Measurements from ENCODE around the gene SLC6A18.

SLC6A18 gene

DNA sequence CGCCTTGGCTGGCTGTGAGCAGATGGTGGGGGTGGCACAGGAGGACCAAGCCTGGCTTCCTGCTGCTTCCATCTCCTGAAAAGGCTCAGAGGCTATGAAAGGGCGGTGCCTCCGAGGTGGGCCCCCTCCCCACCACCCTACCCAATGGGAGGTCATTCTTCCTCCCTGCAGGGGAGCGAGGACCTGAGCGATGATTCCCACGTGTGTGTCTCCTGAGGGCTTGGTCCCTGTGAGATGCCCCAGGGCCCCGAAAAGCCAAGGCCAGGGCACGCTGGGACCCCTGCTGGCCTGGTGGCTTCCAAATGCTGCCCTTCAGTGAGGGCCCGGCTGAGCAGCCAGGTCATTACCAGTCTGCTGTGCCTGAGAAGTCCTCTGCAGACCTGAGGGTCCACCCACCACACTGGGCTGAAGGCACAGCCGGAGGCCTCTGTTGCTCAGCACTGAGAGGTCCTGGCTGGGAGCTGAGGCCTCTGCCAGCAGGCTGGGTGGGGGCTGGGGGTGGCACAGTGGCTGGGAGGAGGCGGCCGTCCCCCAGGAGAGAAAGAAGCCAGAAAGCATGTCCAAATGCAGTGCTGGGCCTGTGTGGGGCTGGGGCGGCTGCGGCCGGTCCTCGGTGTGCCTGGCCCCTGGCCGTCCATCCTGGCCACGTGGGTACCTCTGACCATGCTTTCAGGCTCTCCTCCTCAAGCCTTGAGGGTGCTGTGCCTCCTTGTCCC, 37.8 kb upstream of the SLC6A18 start:
- no peak for DNase-seq

DNA sequence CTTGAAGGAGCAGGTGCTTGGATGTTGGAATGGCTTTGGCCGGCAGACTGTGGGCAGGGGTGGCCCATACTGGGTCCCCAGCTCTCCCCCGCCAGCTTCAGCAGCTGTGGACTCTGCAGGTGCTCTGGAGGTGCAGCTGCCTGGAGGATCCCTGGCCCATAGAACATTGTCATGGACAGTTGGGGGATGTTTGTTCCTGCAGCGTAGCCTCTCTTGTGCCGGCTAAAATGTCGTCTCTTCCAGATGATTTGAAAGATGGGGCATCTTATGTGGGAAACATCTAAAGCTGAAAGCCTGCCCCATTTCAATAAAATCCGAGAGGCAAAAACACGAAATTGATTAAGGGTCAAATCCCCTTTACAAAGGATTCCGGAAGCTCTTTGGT, 37.2 kb upstream of the SLC6A18 start:
- DNase-seq, result no peak

DNA sequence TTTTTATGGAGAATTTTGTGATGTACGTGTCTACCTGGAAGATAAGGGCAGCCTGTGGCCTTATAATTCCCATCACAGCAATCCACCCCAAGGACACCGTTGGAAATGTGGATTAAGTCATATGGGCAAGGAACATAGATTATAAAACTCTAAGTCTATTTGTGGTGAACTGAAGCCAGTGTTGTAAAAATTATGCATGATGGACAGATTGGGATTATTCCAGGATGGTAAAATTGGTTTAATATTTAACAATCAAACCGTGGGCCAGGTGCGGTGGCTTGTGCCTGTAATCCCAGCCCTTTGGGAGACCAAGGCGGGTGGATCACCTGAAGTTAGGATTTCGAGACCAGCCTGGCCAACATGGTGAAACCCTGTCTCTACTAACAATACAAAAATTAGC, 36.7 kb upstream of the SLC6A18 start:
- no peak for DNase-seq

DNA sequence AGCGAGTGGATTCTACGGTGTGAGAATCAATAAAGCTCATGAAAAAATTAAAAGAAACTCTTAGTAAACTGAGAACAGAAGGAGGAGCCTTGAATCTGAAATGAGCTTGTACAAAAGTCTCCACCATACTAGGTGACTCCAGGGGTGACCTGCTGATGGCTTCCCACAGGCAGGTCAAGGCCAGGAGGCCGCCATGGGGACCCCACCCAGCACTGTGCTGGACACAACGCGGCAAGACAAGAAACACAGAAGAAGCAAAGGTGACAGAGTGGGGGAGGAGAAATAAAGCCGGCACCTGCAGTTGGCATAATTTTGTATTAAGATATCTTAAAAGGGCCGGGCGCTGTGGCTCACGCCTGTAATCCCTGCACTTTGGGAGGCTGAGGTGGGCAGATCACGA, 35.9 kb upstream of the SLC6A18 start:
- DNase-seq, result no peak

DNA sequence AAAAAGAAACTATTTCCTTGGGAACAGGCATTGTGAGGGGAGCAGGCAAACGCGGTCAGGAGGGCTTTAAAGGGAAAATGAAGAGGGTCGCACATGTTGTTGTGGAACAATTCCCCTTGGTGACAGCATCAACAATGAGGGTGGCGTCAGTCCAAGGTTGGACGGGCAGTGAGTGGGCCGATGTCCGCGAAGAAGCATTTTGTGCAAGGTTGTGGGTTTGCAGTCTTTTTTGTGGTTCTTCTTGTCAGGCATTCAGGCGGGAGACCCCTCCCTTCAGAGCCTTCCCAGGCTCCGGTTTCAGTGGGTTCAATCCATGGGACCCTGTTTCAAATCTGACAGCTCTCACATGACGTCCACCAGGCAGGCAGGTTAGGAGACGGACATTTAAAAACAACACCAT, 34.9 kb upstream of the SLC6A18 start:
- DNase-seq, result no peak

DNA sequence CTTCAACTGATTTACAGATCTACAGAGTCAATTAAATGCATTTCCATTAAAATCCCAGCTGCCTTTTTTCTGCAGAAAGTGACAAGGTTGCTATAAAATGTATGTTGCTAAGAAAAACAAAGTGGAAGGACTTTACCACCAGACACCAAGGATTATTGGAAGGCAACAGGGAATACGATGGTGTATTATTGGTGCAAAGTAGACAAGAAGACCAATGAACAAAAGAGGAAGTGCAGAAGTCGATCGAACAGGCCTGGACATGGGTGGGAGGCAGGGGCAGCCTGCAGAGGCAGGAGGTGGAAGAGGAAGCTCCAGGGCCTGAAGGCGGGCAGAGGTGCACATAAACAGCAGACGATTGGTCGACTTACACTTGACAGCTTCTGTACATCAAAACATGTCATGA, 34.3 kb upstream of the SLC6A18 start:
- DNase-seq, result no peak

GRCh38 chr5:1192971-1193590, 32.1 kb upstream of the SLC6A18 start:
- DNase-seq, result no peak

DNA sequence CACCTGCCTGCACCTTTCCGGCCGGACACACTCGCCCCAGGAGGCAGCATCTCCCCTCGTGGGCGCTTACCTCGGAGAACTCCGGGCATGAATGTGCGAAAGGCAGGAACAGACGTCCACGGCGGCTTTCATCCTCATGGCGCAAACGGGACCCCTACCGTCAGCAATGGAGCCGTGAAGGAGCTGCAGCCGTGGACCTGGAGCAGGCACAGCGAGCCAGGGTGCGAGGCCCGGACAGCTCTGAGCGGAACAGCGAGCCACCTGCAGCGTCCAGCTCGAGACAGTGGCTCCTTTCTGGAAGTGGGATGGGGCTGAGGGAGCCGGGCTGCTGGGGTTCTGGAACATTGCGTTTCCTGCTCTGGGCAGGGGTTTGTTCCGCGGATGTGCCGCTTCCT, 31.6 kb upstream of the SLC6A18 start:
- DNase-seq, result no peak

DNA sequence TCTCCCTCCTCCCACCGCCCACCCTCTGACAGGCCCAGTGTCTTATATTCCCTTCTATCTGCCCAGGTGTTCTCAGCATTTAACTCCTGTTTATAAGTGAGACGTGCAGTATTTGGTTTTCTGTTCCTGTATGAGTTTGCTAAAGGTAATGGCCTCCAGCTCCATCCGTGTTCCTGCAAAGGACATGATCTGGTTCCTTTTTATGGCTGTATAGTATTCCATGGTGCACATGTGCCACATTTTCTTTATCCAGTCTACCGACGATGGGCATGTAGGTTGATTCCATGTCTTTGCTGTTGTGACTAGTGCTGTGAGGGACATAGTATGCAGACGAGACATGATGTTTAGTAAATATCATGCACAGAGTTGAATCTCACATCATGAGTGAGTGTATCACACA, 30.8 kb upstream of the SLC6A18 start:
- DNase-seq, result no peak

DNA sequence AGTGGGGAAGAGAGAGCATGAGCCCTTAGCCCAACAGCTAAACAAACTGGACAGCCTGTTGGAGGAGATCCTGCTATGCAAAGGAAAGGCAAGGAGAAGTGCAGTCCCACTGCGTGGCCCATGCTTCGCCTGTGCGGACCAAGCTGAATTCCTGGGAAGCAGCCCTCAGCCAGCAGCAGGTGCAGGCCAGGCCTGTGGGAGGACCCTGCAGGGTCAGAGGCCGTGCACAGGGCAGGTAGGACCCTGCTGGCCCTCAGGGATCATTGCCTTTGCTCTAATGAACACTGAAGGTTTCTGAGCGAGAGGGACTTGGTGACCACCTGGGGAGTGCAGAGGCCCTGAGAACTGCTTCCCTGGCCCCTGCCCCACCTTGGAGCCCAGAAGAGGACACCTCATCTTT, 29.7 kb upstream of the SLC6A18 start:
- no peak for DNase-seq

DNA sequence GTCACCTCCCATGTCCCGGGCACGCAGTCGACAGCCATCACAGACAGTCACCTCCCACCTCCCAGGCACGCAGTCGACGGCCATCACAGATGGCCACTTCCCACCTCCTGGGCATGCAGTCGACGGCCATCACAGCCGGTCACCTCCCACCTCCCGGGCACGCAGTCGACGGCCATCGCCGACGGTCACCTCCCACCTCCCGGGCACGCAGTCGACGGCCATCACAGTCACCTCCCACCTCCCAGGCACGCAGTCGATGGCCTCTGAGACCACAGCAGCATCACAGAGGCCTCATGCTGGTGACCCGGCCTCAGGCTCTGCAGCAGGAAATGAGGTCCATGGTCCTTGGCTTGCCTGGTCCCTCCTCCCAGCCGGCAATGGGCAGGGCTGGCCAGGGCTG, 29.3 kb upstream of the SLC6A18 start:
- no peak for DNase-seq

- DNase-seq, result no peak
Measured at GRCh38 chr5:1196562-1196961, 28.6 kb upstream of the SLC6A18 start.

DNA sequence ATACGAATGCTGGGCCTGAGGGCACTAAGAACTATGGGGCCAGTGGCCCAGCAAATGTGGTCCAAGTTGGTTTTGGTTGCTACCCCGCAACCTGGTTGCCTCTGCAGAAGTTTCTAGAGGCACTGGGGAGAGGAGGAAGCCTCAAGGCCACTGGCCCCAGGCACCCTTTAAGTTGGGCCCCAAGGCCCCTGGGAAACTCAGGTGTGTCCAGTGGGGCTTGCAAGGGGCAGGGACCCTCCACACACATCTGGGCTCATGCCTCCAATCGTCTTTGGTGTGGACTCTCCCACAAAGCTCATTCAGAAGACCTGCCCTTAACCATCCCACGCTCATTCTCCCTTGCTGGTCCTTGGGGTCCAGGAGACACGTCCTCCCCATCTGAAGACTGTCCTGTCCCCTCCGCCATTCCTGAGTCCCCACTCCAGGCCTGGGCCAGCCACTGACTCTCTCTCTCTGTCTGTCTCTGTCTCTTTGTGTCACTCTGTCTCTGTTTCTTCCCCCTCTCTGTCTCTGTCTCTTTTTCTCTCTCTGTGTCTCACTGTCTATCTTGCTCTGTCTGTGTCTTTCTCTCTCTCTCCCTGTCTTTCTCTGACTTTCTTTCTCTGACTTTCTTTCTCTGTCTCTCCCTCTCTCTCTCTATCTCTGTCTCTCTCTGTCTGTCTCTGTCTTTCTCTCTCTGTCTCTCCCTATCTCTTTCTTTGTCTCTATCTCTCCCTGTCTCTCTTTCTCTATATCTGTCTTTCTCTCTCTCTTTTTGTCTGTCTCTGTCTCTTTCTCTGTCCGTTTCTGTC, 27.1 kb upstream of the SLC6A18 start:
- no peak for DNase-seq

DNA sequence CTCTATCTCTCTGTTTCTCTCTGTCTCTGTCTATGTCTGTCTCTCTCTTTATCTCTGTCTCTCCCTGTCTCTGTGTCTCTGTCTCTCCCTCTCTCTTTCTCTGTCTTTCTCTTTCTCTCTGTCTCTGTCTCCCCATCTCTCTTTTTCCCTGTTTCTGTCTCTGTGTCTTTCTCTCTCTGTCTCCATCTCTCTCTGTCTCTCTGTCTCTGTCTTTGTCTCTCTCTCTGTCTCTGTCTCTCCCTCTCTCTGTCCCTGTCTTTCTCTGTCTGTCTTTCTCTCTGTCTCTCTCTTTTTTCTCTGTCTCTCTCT, 25.9 kb upstream of the SLC6A18 start:
- DNase-seq, result no peak

DNA sequence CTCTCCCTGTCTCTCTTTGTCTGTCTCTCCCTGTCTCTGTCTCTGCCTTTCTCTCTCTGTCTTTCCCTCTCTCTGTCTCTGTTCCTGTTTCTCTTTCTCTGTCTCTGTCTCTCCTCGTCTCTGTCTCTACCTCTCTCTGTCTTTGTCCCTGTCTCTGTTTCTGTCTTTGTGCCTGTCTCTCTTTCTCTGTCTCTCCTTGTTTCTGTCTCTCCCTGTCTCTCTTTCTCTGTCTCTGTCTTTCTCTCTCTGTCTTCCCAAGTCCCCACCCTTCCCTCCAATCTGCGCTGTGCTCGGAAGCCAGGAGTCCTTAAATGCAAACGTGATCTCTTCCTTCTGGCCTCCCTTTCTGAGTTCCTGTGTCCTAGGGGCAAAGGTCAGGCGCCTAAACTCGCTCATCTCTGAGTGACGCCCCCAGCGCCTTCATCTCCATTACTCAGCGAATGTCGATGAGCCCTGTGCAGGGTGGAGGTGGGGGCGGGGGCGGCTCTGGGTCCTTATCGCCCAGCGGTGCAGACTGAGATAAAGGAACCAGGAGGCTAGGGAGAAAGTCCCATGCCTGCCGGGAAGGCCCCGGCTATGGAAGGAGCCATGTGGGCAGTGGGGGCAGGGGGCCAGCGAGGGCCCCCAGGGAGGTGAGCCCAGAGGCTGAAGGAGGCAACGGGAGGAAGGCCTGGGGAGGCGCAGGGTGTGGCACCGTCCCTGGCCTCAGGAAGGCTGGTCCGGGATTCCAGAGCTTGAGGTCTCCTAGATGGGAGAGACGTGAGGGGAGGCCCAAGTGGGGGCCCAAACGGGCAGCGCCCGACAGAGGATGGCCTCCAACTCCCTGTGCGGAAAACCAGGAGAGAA, 25.3 kb upstream of the SLC6A18 start:
- no peak for DNase-seq

GRCh38 chr5:1200495-1201326, 24.5 kb upstream of the SLC6A18 start:
- no peak for DNase-seq

DNA sequence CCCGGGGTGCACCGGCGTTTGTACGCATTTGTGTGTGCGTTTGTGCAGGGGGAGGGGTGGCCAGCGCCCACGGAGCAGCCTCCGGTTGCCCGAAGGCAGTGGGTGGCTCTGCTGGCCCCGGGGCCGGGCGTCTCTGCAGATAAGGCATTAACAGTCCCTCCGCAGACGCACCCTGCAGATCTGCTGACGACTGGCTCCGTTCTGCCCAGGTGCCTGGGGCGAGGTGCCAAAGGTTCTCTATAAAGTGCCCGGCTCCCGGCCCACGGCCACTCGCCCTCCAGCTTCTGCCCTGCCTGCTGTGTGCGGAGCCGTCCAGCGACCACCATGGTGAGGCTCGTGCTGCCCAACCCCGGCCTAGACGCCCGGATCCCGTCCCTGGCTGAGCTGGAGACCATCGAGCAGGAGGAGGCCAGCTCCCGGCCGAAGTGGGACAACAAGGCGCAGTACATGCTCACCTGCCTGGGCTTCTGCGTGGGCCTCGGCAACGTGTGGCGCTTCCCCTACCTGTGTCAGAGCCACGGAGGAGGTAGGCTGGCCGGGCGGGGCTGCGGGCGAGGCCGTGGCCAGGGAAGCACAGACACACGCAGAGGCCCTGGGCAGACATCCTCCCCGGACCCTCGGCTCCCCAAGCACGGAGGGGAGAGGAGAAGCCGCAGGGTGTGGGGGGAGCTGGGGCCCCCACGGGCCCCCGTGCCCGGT, 23.7 kb upstream of the SLC6A18 start, which contains the start of gene SLC6A19:
TSS of gene SLC6A19 (plus strand) at position 269 of the 699 bp plus-strand sequence. CDS start at position 325, 56 bp downstream.
- DNase-seq, result no peak

GRCh38 chr5:1202026-1202797, 23.0 kb upstream of the SLC6A18 start:
- no peak for DNase-seq

GRCh38 chr5:1202798-1203185, 22.4 kb upstream of the SLC6A18 start:
- no peak for DNase-seq

DNA sequence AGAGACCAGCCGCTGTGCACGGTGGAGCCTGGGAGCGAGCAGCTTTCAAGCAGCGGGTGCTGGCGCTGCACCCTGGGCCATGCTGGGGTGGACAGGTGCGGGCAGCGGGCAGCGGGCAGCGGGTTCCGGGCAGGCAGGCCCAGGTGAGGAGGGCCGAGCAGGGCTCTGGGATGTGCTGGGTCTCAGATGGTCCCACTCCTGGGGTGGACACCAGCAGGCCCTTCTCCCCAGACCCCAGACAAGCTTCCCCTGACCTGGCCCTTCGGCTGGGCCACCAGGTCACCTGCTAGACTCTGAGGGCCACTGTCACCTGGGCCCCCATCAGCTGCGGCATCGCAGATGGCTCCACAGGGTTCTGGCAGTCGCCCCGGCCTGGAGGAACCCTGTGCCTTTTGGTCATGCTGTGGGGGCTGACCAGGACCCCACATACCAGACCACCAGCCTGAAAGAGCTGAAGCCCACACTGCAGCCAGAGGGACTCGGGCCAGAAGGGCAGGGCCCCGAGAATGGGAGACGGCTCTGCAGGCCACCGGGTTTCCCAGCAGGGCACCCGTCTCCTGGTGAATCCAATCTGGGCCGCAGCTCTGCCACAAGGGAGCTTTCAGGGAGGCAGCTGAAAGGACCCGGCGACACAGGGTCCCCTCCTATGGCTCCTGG, 21.7 kb upstream of the SLC6A18 start:
- DNase-seq, result no peak
